NCI-H345 treated with DMSO at 0.1 percent for 48 hours (cell line): Measurements from ENCODE around the gene COQ10B.

Source experiments
- DNase-seq: peaks from one replicate; lab custom pipeline; 2025; ENCODE audit not compliant: unreplicated experiment; lab: John Stamatoyannopoulos, UW

The COQ10B gene

GRCh38 chr2:197499594-197500502, 46.5 kb downstream of the COQ10B start, which contains the start of the genes HSPD1 and HSPE1:
Gene HSPD1 (minus strand): TSS chr2:197499840. CDS start chr2:197498848, 992 bp downstream.
Gene HSPE1 (plus strand): TSS chr2:197500379. CDS start chr2:197500437, 58 bp downstream.
- DNase-seq: peak; percentile 95

- no peak for DNase-seq
These were observed 47.3 kb downstream of the COQ10B start for GRCh38 chr2:197500503-197501131.

GRCh38 chr2:197502201-197502600, 48.8 kb downstream of the COQ10B start:
- DNase-seq: no peak

GRCh38 chr2:197502685-197503084, 49.3 kb downstream of the COQ10B start:
- no peak for DNase-seq

- DNase-seq: no peak
These were observed 50.6 kb downstream of the COQ10B start for GRCh38 chr2:197504000-197504399.

GRCh38 chr2:197504512-197504911, 51.2 kb downstream of the COQ10B start:
- no peak for DNase-seq

- DNase-seq: no peak
These were observed 53.3 kb downstream of the COQ10B start for GRCh38 chr2:197506658-197507057.

GRCh38 chr2:197513915-197514314, 60.6 kb downstream of the COQ10B start:
- no peak for DNase-seq

GRCh38 chr2:197514754-197515153, 61.4 kb downstream of the COQ10B start:
- DNase-seq: no peak

- DNase-seq: peak; percentile 28
These were observed 62.0 kb downstream of the COQ10B start for GRCh38 chr2:197515315-197515738.

GRCh38 chr2:197515739-197516392, 62.5 kb downstream of the COQ10B start, which contains the start of gene MOB4:
Gene MOB4 (plus strand): TSS chr2:197516066. CDS start chr2:197516087, 21 bp downstream.
- DNase-seq: peak; percentile 91

- DNase-seq: no peak
These were observed 63.0 kb downstream of the COQ10B start for GRCh38 chr2:197516393-197516761.

GRCh38 chr2:197517150-197517549, 63.8 kb downstream of the COQ10B start:
- DNase-seq: no peak
